ENCODE measurements around the gene SERTM2. TPM values are rescaled to one million over a fixed set of nuclear protein-coding genes. Genes with fewer than 3 reads are reported as not detected.

Gene SERTM2
- total RNA-seq, 2 donors from 2014 or later, result 0.05 TPM; not detected in 1

GRCh38 chrX:111483135-111483534 lies 28.3 kb upstream of the SERTM2 start:
- TF ChIP-seq CTCF (IDR thresholded peaks at IDR 0.05), result no peak
- Histone ChIP-seq H3K9me3 (no peaks in the 10 kb centered on the region), H3K9ac (ENCODE audit: low read depth in 2 of 2, low read length in 2 of 2) (no peak overlapping the region), H3K27me3 (no peaks in the 10 kb centered on the region), H3K4me3 (no peak overlapping the region), H3K36me3 (no peaks in the 10 kb centered on the region), H3K4me1 (no peaks in the 10 kb centered on the region), H3K27ac (no peak overlapping the region)
- intact Hi-C loops (cut with DNase I), result no loop called here
- no peak for DNase-seq

- no peak for TF ChIP-seq CTCF (IDR thresholded peaks at IDR 0.05)
- intact Hi-C loops (cut with DNase I), result no loop called here
- Histone ChIP-seq H3K27me3 (no peaks in the 10 kb centered on the region), H3K27ac (no peak overlapping the region), H3K9me3 (no peaks in the 10 kb centered on the region), H3K4me1 (no peaks in the 10 kb centered on the region), H3K9ac (ENCODE audit: low read depth in 2 of 2, low read length in 2 of 2) (no peak overlapping the region), H3K4me3 (no peak overlapping the region), H3K36me3 (no peaks in the 10 kb centered on the region)
- no peak for DNase-seq
These were observed 27.6 kb upstream of the SERTM2 start for GRCh38 chrX:111483881-111484280.

- Histone ChIP-seq H3K27me3 (no peaks in the 10 kb centered on the region), H3K4me1 (no peaks in the 10 kb centered on the region), H3K9me3 (no peaks in the 10 kb centered on the region), H3K4me3 (no peak overlapping the region), H3K27ac (no peak overlapping the region), H3K36me3 (no peaks in the 10 kb centered on the region), H3K9ac (ENCODE audit: low read depth in 2 of 2, low read length in 2 of 2) (no peak overlapping the region)
- no peak for DNase-seq
- TF ChIP-seq CTCF (IDR thresholded peaks at IDR 0.05), result no peak
- intact Hi-C loops (cut with DNase I), result no loop called here
These were observed 20.8 kb upstream of the SERTM2 start for GRCh38 chrX:111490688-111491087.

- intact Hi-C loops (cut with DNase I), result no loop called here
- H3K9ac ChIP-seq (ENCODE audit: low read depth in 2 of 2, low read length in 2 of 2), result no peak overlapping the region
- no peak for TF ChIP-seq CTCF (IDR thresholded peaks at IDR 0.05)
- no peaks in the 10 kb centered on the region for H3K36me3 ChIP-seq
- H3K4me1 ChIP-seq, result no peaks in the 10 kb centered on the region
- no peaks in the 10 kb centered on the region for H3K9me3 ChIP-seq
- no peaks in the 10 kb centered on the region for H3K27me3 ChIP-seq
- no peak overlapping the region for H3K4me3 ChIP-seq
- no peak overlapping the region for H3K27ac ChIP-seq
- no peak for DNase-seq
These were observed 19.4 kb upstream of the SERTM2 start for GRCh38 chrX:111492085-111492484.

GRCh38 chrX:111498538-111499103 lies 12.8 kb upstream of the SERTM2 start:
- no peaks in the 10 kb centered on the region for H3K27me3 ChIP-seq
- no peaks in the 10 kb centered on the region for H3K9me3 ChIP-seq
- TF ChIP-seq CTCF (IDR thresholded peaks at IDR 0.05), result no peak
- H3K27ac ChIP-seq, result no peak overlapping the region
- H3K4me1 ChIP-seq, result no peaks in the 10 kb centered on the region
- H3K9ac ChIP-seq (ENCODE audit: low read depth in 2 of 2, low read length in 2 of 2), result no peak overlapping the region
- intact Hi-C loops (cut with DNase I), result no loop called here
- H3K36me3 ChIP-seq, result no peaks in the 10 kb centered on the region
- DNase-seq, result no peak
- H3K4me3 ChIP-seq, result no peak overlapping the region
